ENCODE data around the gene HPCAL1. TPM values are rescaled to one million over a fixed set of nuclear protein-coding genes. Genes with fewer than 3 reads are reported as not detected.
A peak's percentile ranks its signal among the peaks of the same experiment; 100 is the strongest.

HPCAL1 gene
- 9.4 and 15.4 TPM in 2 replicates for total RNA-seq

DNA sequence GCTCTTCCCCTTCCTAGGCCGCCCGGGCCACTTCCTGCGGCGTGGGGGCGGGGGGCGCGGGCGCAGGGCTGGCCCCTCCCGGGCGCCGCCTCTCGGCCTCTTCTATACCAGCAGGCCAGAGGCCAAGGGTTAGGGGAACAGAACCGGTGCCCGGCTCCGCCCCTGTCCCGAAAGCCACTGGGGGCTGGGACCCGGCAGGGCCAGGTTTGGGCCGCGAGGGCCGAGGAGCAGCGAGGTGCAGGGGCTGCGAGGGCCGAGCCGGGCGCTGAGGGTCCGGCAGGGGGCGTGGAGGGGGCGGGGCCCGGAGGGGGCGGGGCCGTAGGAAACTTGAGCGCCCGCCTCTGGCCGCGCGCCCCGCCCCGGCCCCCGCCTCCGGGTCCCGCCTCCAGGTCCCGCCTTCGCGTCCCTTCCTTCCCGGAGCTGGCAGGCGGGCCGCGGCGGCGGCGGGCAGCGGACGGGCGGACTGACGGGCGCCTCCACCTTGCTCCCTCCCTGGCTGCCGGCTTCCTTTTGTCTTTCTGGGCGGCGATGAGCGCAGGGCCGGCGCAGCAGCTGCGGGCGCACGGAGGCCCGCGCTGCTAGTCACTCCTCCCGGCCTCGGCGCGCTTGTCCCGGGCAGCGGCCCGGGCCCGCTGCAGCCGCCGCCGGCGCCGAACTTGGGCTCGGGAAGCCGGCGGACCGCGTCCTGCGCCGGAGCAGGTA is at the start of gene HPCAL1:
Gene HPCAL1 (plus strand): TSS at position 426 of the 702 bp plus-strand sequence. CDS start 116,854 bp downstream, outside the sequence.

DNA sequence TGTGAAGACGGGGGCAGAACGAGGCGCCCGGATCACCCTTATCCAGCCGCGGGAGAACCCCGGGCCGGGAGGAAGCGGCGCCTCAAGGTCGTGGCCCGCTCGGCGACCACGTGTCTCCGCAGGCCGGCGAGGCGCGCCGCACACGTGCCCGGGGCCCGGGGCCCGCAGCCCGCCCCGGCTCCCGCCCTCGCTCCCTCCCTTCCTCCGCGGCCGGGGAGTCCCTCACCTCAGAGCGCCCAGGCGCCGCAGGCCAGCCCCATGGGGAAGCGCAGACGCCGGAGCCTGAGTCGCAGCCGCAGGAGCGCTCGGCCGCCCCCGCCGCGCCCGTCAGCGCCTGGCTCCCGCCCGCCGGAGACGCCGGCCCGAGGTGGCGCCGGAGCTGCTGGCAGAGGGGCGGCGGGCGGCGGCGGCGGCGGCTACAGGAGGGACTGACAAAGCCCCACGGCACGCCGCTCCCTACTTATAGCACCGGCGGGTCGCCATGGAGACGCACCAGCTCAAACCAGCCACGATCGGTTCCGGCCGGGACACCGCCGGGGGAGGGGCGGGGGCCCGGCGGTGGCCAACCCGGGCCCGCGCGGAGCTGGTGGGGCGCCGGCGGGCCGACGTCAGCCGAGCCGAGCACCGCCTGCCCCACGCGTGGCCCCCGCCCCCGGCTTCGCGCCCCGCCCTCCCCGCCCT is 145.3 kb downstream of the HPCAL1 start, which contains the start of gene ODC1:
Gene ODC1 (minus strand): TSS at position 433 of the 681 bp plus-strand sequence. CDS start 3,295 bp downstream, outside the sequence.

Small RNA genes within 50 kb of the gene (small RNA-seq; reads per million reads assigned to genes)
- gene RF00432 (not detected), gene RN7SL66P (not detected), gene SNORA80B (21.8 reads per million, percentile 97 among the genes with 10 or more reads in this experiment)

Other genes starting within 250 kb of the HPCAL1 start
- gene CYS1, start 222.5 kb upstream of the HPCAL1 start, total RNA-seq: 0.39 TPM in 1 of 2 replicates, not detected in the other
- gene RRM2, start 180.2 kb upstream of the HPCAL1 start, total RNA-seq: 18.5 and 37.1 TPM in 2 replicates
- 40.4 and 51.9 TPM in 2 replicates for gene ODC1, start 145.4 kb downstream of the HPCAL1 start, total RNA-seq